ENCODE results near the gene SLCO1B3. TPM values are rescaled to one million over a fixed set of nuclear protein-coding genes. Genes with fewer than 3 reads are reported as not detected.

SLCO1B3 gene
- total and polyA plus RNA-seq, 2 experiments from 2014 or later: 0.17 TPM; not detected in 1

Small RNA genes lying within 50 kb of the gene (small RNA-seq; reads per million reads assigned to genes)
- not detected for gene AC011604.1 (ENCODE audit: low replicate concordance)

Other genes starting within 250 kb of the SLCO1B3 start
- gene SLCO1C1, start 115.4 kb upstream of the SLCO1B3 start, total RNA-seq (2014; rRNA removed; shearing (Covaris generic)): 1.6 TPM in 1 of 2 replicates, not detected in the other
- gene SLCO1C1, start 115.4 kb upstream of the SLCO1B3 start, polyA plus RNA-seq (2016; fragmentation: Nextera tagmentation; extraction: Ambion mirVana): 0.86 and 0.97 TPM in 2 replicates

Measured in GM23338 (cell line).